GM18526 (cell line): ENCODE measurements around the gene PIBF1.

ENCODE experiments used
- POLR2A ChIP-seq: IDR thresholded peaks from 3 replicates; pipeline ENCODE4 v1.6.1; 2011; ENCODE audit not compliant: insufficient read length; ENCODE audit errors: extremely low read depth

PIBF1 gene

DNA sequence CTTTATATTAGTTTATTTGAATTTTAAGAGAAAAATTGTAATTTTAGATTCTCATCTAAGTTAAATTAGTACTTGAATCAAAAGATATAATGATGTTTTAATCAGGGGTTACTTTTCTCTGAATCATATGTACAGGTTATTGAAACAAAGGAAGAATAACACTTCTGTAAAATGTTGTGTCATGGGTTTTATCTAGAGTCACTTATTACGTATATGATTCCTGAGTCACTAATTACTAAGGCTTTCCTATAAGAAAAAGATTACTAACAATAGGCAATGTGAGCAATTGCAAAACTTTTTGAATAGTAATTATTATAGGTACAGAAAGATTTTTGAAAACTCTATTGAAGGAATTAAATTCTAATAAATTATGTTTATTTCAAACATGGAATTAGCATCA is 177.7 kb downstream of the PIBF1 start:
- TF ChIP-seq POLR2A = no peak

- TF ChIP-seq POLR2A = no peak
Measured at GRCh38 chr13:72960114-72960513, 178.2 kb downstream of the PIBF1 start.

- TF ChIP-seq POLR2A = no peak
Measured at GRCh38 chr13:72960541-72960940, 178.6 kb downstream of the PIBF1 start.

DNA sequence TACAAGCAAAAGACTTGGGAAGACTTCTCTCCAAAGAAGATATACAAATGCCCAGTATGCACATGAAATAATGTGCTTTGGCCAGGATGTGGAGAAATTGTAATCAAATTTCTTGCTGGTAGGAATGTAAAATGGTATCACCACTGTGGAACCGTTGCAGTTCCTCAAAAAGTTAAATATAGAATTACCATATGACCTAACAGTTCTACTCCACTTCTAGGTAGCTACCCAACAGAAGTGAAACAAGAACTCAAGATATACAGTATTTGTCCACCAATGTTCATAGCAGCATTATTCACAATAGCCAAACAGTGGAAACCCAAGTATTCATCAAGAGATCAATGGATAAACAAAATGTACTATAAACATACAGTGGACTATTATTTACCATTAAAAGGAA is 181.8 kb downstream of the PIBF1 start:
- no peak for TF ChIP-seq POLR2A

DNA sequence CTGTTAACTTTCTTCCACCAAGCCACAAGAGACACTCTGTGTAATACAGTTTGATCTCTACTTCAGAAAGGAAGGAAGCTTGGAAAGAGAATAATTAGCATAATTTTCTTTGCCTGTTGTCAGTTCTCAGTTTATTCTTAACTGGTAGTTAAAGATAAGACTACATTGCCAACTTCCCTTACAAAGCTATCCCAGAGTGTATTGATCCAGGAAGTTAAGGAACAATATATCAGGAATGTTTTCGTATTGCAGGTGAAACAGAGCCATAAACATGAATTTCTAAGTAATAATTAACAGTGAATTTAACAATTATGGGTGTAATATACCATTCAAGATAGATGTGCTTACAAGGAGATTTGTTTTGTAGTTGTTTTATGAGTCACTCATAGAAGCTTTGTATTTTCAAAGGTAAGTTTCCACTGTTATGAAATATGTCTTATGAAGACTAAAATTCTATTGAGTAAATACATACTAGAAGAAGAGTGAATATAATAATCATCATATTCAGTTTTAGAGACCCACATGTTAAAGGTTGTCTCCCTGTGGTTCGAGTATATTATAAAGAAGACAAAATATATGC is 188.5 kb downstream of the PIBF1 start:
- no peak for TF ChIP-seq POLR2A

- no peak for TF ChIP-seq POLR2A
Measured at GRCh38 chr13:72970956-72971355, 189.0 kb downstream of the PIBF1 start.

DNA sequence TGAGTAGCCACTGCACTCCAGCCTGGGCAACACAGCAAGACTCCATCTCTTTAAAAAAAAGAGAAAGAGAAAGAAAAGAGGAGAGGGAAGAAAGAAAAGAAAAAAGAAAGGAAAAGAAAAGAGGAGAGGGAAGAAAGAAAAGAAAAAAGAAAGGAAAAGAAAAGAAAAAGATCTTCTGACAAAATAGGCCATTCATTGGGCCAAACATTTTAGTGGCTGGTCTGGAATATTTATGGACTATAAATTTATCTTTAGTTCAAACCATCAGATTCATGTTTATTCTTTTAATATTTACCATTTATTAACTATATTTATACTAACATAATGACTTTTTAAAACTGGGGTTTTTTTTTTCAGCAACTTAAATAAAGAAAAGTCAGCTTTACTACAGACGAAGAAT is 191.3 kb downstream of the PIBF1 start:
- no peak for TF ChIP-seq POLR2A

GRCh38 chr13:72983085-72983768 is 201.3 kb downstream of the PIBF1 start:
- no peak for TF ChIP-seq POLR2A

GRCh38 chr13:72985610-72986009 is 203.7 kb downstream of the PIBF1 start:
- no peak for TF ChIP-seq POLR2A

GRCh38 chr13:72986197-72986596 is 204.3 kb downstream of the PIBF1 start:
- no peak for TF ChIP-seq POLR2A

GRCh38 chr13:72990953-72991352 is 209.0 kb downstream of the PIBF1 start:
- TF ChIP-seq POLR2A = no peak

DNA sequence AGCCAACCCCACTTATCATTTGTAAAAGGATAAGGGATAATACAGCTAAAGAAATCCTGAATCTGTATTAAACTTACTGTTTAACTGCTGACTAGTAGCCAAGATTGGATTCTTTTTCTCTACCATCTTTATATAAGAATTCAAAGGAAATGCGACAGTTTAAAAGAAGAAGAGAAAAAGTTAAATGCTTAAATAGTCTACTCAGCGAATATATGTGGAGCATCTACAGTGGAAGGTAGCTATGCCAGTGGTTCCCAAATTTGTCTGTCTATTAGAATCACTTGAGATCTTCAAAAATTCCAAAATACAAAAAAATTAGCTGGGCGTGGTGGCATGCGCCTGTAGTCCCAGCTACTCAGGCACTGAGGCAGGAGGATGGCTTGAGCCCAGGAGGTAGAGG is 216.1 kb downstream of the PIBF1 start:
- TF ChIP-seq POLR2A = no peak

DNA sequence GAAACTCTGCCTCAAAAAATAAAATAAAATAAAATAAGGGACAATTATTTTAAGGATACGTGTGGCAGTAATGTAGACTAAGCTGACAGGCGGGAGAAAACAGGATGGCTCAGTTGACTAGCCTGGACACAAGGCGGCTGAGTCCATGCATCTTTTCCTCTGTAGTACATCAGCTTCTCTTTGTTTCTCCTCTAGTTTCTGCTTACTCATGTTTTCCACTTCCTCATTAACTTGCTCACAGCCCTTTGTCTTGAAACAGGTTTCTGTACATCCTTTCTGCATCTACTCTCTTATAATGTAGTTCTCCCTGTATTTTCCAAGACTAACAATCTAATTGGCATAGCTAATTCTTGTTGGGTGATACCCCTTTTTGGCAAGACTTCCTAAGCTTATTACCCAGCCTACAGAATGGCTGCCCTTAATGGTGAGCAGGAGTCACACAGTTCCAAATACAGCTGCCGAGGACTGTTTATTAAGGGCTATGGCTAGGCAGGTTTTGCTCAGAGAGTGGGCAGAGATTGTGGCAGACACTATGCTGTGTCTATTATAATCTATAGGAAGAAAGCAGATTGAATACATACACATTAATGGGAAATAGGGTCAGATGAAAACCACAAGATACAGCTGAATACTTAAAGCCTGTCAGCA is 218.2 kb downstream of the PIBF1 start:
- TF ChIP-seq POLR2A = no peak

DNA sequence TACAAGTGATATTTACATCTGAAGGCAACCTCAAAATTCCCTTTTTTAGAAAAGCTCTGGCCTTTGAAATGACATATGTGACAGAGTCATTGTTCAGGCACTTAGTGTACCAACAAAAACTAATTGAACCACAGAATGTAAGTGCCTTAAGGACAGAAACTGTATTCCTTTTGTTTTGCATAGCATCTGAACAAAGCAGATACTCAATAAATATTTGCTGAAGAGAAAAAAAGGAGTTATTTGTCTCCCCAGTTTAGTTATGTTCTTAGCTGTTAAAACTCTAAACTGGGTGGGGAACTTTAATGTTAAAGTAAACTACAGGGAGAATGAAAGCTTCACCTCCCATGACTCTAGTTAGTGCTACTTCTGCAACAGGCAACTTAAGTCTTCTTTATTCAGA is 220.0 kb downstream of the PIBF1 start:
- TF ChIP-seq POLR2A = no peak

DNA sequence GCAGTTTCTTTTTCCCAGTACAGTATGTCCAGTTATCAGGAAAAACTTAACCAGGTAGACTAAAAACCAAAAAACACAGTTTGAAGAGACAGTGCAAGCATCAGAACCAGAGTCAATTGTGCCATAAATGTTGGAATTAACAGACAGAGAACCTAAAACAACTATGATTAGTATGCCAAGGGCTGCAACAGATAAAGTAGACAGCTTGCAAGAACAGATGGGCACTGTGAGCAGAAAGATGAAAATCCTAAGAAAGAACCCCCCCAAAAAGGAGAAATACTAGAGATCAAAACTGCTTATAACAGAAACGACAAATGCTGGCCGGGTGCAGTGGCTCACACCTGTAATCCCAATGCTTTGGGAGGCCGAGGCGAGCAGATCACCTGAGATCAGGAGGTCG is 229.8 kb downstream of the PIBF1 start:
- TF ChIP-seq POLR2A = no peak

GRCh38 chr13:73015805-73016204 is 233.9 kb downstream of the PIBF1 start:
- TF ChIP-seq POLR2A = no peak

GRCh38 chr13:73018336-73018735 is 236.4 kb downstream of the PIBF1 start:
- TF ChIP-seq POLR2A = no peak
